ENCODE measurements around the gene ZNF121.
"Not testable (repeated sequence)": the region's sequence is repeated elsewhere in the genome, so short reads cannot be mapped to it uniquely, and the experiment has no call there.

The ZNF121 gene

DNA sequence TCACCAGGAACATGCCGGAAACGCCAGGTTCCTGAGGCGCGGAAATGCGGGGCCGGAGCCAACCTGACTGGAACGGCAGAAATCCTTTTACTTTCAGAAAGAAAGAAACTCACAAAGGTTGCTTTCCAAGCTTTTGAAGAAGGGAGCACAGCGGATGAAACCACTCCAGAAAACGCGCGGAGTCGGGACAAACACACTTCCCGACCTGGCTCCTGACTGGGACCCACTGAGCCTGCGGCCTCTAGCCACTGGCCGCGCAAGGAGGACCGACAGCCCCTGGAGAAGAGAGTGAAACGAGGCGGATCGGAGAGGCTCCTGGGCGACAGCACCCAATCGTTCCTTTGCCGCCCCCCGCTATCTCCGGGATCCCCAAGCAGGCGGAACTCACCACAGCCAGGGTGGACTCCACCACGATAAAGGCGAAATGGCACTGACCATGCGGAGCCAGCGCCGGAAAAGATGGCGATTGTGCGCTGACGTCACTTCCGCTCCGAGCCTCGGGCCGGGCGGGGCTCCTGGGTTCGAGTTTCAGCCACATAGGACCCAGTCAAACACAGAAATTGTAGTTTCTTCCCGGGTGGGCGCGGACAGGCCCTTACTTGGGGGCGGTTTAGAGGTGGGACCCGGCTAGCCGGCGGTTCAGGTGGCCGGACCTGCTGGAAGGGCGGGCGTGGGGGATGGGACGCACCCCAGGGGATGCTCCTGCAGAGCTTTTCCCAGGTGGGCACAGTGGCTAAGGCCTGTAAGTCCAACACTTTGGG is at the start of gene ZNF121:
Gene ZNF121 (minus strand): TSS at position 432 of the 761 bp plus-strand sequence. CDS start 16,407 bp downstream, outside the sequence.
- peak; percentile 89 for DNase-seq (ENCODE audit: low spot score)

DNA sequence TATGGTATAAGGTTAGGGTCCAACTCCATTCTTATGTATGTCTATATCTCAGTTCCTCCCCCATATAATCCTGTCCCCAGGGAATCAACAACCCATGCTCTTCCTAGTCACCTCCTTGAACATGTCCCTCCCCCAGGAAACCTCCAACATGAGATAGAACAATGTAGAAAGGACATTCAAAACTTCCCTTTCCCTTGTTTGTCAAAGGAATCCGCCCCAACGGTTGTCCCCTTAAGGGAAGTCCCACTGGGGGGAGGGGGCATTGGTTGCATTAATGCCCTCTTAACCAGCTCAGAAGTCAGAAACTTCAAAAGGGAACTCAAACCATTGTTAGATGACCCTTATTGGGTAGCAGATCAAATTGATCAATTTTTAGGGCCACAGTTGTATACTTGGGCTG is 43.6 kb upstream of the ZNF121 start:
- no peak for DNase-seq (ENCODE audit: low spot score)

GRCh38 chr19:9622531-9622930 is 38.2 kb upstream of the ZNF121 start:
- DNase-seq (ENCODE audit: low spot score) = no peak

DNA sequence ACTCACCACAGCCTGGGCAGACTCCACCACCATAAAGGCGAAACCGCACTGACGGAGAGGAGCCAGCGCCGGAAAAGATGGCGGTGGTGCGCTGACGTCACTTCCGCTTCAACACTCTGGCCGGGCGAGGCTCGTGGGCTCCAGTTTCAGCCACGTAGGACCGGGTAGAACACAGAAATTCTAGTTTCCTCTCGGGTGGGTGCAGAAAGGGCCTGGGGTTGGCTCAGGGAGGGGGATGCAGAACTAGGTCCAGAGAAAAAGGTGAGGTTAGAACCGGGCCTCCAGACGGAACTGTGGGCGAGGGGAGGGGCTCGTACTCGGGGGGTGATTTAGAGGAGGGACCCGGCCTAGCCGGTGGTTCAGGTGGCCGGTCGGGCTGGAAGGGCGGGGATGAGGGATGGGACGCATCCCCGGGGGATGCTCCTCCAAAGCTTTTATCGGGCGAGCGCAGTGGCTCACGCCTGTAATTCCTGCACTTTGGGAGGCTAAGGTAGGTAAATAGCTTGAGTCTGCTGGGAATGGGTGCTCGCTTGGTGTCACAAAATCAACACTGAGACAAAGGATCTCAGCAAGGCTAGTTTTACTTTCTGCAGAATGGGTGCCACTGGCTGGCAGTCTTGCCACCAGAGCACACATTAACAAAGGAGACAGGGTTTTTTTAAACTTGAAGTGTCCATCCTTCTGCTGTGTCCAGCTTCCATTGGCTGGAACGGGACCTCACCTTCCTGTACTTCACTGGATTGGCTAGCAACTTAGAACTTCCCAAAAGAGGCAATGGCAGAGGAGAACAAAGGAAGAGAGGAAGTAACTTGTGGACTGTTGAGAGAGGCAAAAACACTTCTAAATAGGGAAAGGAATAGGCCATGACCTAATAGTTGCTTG is 37.1 kb upstream of the ZNF121 start, which contains the start of gene ZNF561:
Gene ZNF561 (minus strand): TSS at position 77 of the 882 bp plus-strand sequence. CDS start 1,776 bp downstream, outside the sequence.
- DNase-seq (ENCODE audit: low spot score) = peak; percentile 94

DNA sequence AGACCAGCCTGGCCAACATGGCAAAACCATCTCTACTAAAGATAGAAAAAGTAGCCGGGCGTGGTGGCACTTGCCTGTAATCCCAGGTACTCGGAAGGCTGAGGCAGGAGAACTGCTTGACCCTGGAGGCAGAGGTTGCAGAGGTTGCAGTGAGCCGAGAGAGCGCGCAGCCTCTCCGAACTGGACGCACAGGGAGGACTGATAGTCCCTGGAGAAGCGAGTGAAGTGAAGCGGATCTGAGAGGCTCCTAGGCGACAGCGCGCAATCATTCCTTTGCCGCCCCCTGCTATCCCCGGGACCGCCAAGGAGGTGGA is 36.5 kb upstream of the ZNF121 start:
- DNase-seq (ENCODE audit: low spot score) = no peak

DNA sequence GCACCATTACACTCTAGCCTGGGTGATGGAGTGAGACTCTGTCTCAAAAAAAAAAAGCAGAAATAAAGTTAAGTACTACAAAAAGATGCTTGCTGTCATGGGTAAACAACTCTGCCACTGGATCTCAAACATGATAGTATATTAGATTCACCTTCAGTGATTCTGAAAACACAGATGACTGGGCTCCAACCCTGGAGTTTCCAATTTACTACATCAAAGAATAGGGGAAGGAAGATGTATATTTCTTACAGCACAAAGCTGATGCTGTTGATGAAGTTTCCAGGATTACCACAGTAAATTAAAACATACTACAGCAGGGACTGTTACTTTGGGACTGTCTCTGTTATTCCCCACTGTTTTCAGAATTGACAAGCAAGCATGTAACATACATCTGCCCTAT is 31.5 kb upstream of the ZNF121 start:
- DNase-seq (ENCODE audit: low spot score) = no peak

GRCh38 chr19:9610484-9611113 is 26.3 kb upstream of the ZNF121 start:
- DNase-seq (ENCODE audit: low spot score) = no peak

GRCh38 chr19:9608912-9609311 is 24.6 kb upstream of the ZNF121 start:
- no peak for DNase-seq (ENCODE audit: low spot score)

DNA sequence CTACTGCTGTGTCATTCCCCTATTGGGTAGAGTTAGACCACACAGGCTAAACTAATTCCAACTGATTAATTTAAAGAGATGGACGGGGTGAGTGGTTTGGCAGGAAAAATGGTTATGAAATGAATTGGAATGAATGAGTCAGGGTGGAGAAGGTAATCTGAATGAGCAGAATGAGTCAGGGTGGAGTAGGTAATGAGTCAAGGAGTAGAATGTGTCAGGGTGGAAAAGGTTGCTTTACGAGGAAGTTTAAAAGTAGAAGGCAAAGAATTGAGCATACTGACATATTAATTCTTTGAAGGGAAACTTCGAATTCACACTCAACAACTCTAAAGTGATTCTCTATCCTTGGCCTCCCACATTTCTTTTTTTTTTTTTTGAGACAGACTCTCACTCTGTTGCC is 12.7 kb upstream of the ZNF121 start:
- DNase-seq (ENCODE audit: low spot score) = no peak

DNA sequence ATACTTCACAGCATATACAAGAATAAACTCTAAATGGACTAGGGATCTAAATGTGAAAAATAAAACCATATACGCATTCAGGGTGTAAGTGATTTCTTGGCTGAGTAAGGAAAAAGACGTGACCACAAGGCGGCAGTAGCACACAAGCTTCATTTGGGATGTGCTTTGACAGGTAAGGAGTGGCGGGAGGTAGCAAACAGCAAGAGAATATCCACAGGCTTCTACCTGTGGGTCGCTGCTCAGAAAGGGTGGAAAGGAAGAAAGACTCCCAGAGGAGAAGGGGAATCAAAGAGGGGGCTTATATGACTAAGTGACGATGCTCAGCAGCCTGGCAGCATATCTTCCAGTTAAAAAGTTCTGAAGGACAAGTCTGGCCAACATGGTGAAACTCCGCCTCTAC is 2.5 kb upstream of the ZNF121 start:
- DNase-seq (ENCODE audit: low spot score) = peak; percentile 80

- not testable (repeated sequence) for DNase-seq (ENCODE audit: low spot score)
Measured at GRCh38 chr19:9582081-9582725, 2.1 kb downstream of the ZNF121 start.

GRCh38 chr19:9580728-9581127 is 3.6 kb downstream of the ZNF121 start:
- DNase-seq (ENCODE audit: low spot score) = no peak

DNA sequence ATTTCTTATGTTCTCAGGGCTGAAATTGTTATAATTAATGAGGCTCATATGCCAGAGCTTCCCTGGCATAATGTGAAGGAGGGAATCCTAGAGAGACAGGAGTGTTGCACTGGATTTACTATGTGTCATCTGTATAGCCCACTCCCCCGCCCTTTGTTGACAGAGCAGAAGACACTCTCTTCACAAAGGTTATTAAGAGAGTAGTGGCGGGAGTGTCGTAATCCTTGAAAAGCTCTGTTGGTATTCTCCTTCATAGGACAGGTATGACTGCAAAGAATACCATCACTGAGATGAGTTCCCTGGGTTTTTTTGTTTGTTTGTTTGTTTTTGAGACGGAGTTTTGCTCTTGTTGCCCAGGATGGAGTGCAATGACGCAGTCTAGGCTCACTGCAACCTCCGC is 14.0 kb downstream of the ZNF121 start:
- no peak for DNase-seq (ENCODE audit: low spot score)

DNA sequence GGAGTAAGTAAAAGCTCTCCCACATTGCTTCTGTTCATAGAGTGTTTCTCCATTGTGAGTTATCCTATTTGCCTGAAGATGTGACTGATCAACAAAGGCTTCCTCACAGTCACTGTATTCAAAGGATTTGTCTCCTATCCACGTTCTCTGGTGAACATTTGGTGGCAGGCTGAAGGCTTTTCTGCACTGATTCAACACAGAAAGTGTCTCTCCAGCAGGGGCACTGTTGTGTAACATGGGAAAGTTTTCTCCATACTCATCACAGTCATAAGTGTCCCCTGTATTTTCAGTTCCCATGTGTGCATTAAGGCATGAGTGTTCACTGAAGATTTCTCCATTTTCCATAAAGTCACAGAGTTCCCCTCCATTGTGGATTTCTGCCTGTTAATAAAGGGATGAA is 17.6 kb downstream of the ZNF121 start:
- DNase-seq (ENCODE audit: low spot score) = peak; percentile 15

DNA sequence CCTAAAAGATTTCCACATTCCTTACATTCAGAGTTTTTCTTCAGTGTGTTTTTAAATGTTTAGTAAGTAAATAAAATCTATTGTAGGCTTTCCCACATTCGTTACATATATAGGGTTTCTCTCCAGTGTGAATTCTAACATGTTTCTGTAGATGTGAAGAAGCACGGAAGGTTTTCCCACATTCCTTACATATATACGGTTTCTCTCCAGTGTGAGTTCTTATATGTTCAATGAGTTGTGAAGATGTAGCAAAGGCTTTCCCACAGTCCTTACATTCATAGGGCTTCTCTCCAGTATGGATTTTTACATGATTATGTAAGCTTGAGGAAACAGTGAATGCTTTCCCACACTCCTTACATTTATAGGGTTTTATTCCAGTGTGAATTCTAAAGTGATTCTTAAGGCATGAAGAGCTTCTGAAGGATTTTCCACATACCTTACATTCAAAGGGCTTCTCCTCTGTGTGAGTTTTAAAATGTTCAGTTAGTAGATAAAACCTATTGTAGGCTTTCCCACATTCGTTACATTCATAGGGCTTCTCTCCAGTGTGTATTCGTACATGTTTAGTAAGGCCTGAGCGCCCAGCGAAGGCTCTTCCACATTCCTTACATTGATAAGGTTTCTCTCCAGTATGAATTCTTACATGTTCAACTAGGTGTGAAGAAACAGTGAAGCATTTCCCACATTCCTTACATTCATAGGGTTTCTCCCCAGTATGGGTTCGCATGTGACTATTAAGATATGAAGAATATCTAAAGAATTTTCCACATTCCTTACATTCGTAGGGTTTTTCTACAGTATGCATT is 18.2 kb downstream of the ZNF121 start:
- DNase-seq (ENCODE audit: low spot score) = no peak

GRCh38 chr19:9552536-9553274 is 31.6 kb downstream of the ZNF121 start:
- DNase-seq (ENCODE audit: low spot score) = no peak

GRCh38 chr19:9547870-9548269 is 36.4 kb downstream of the ZNF121 start:
- DNase-seq (ENCODE audit: low spot score) = no peak

DNA sequence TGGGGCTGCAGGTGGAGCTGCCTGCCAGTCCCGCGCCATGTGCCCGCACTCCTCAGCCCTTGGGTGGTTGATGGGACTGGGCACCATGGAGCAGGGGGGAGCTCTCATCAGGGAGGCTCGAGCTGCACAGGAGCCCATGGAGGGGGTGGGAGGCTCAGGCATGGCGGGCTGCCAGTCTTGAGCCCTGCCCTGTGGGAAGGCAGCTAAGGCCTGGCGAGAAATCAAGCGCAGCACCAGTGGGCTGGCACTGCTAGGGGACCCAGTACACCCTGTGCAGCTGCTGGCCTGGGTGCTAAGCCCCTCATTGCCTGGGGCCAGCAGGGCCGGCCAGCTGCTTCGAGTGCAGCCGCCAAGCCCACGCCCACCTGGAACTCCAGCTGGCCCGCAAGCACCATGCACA is 43.0 kb downstream of the ZNF121 start:
- DNase-seq (ENCODE audit: low spot score) = not testable (repeated sequence)

GRCh38 chr19:9539921-9540320 is 44.4 kb downstream of the ZNF121 start:
- not testable (repeated sequence) for DNase-seq (ENCODE audit: low spot score)

- DNase-seq (ENCODE audit: low spot score) = not testable (repeated sequence)
Measured at GRCh38 chr19:9539201-9539600, 45.1 kb downstream of the ZNF121 start.

Data from Ammon's horn (tissue), 1 donor.